Activated B cell treated with CpG ODN at 0.5 μM for 24 hours (primary cell): ENCODE results near the gene KCNMA1. TPM values are rescaled to one million over a fixed set of nuclear protein-coding genes. Genes with fewer than 3 reads are reported as not detected.

ENCODE experiments used
- ATAC-seq: fragments of 200-7000 bp; cut with Tn5 transposase; one replicate; pipeline ENCODE4 v1.10.0; 2021; ENCODE audit warnings: low read depth, mild to moderate bottlenecking, moderate library complexity
- CTCF ChIA-PET: fragments of 350-600 bp; sonication (Branson Sonifier 250); formaldehyde crosslinking; loops from one replicate; lab custom pipeline; 2021; ENCODE audit warnings: antibody characterized with exemption; lab: Charles Lee
- POLR2A ChIA-PET: fragments of 350-600 bp; sonication (Branson Sonifier 250); formaldehyde crosslinking; loops from one replicate; lab custom pipeline; 2021; ENCODE audit warnings: antibody characterized with exemption; lab: Charles Lee
- DNase-seq: peaks from one replicate; pipeline ENCODE4 v3.0.0; 2022
- H3K27ac Mint-ChIP-seq: one replicate; pipeline ENCODE4 v1.8.0; 2020; ENCODE audit warnings: mixed read lengths
- H3K27me3 Mint-ChIP-seq: one replicate; pipeline ENCODE4 v1.8.0; 2021; ENCODE audit warnings: mixed read lengths
- H3K36me3 Mint-ChIP-seq: one replicate; pipeline ENCODE4 v1.8.0; 2021; ENCODE audit warnings: low read depth, mixed read lengths
- H3K4me1 Mint-ChIP-seq: one replicate; pipeline ENCODE4 v1.8.0; 2021; ENCODE audit warnings: mixed read lengths
- H3K4me3 Mint-ChIP-seq: one replicate; pipeline ENCODE4 v1.8.0; 2020; ENCODE audit warnings: mild to moderate bottlenecking, mixed read lengths
- H3K9me3 Mint-ChIP-seq: one replicate; pipeline ENCODE4 v1.8.0; 2020; ENCODE audit warnings: mixed read lengths
- CTCF ChIP-seq: fragments of 200-600 bp; IDR thresholded peaks from one replicate; pipeline ENCODE4 v1.8.0; 2022; ENCODE audit warnings: antibody characterized with exemption, mild to moderate bottlenecking
- intact Hi-C: fragments of 100-400 bp; cut with micrococcal nuclease; formaldehyde crosslinking; loops from one replicate; pipeline ENCODE4 v1.15.1; 2024
- total RNA-seq: library from RNA; stranded (reverse); gene quantifications from 2 replicates; pipeline ENCODE4 v1.2.3, GENCODE V29; 2022

The KCNMA1 gene
- total RNA-seq, 1 donor from 2014 or later: 3.7 TPM

GRCh38 chr10:77544617-77545016 is 93.0 kb downstream of the KCNMA1 start:
- no peak for DNase-seq
- Mint-ChIP-seq H3K27ac (no peak overlapping the region), H3K36me3 (no peaks in the 10 kb centered on the region), H3K27me3 (no peaks in the 10 kb centered on the region), H3K9me3 (no peaks in the 10 kb centered on the region), H3K4me3 (no peak overlapping the region), H3K4me1 (peaks cover 32% of the 10 kb centered on the region)
- no peak for ATAC-seq
- POLR2A ChIA-PET: no interaction called here
- CTCF ChIA-PET: no interaction called here
- intact Hi-C loops: loop anchor here (5.0 kb wide), 2 partner anchors 58 to 78 kb away; no protein-coding TSS in a partner anchor
- TF ChIP-seq CTCF: no peak

GRCh38 chr10:77542710-77543259 is 94.8 kb downstream of the KCNMA1 start:
- Mint-ChIP-seq H3K4me3 (no peak overlapping the region), H3K27ac (no peak overlapping the region), H3K9me3 (no peaks in the 10 kb centered on the region), H3K27me3 (no peaks in the 10 kb centered on the region), H3K4me1 (peaks cover 36% of the 10 kb centered on the region), H3K36me3 (no peaks in the 10 kb centered on the region)
- intact Hi-C loops: loop anchor here (5.0 kb wide), 2 partner anchors 60 to 80 kb away; no protein-coding TSS in a partner anchor
- ATAC-seq (no peak), DNase-seq (no peak)
- TF ChIP-seq CTCF: no peak
- POLR2A ChIA-PET: no interaction called here
- CTCF ChIA-PET: no interaction called here

- DNase-seq: no peak
- TF ChIP-seq CTCF: no peak
- intact Hi-C loops: loop anchor here (5.0 kb wide), 2 partner anchors 60 to 80 kb away; no protein-coding TSS in a partner anchor
- Mint-ChIP-seq H3K4me1 (peaks cover 36% of the 10 kb centered on the region), H3K27ac (no peak overlapping the region), H3K9me3 (no peaks in the 10 kb centered on the region), H3K27me3 (no peaks in the 10 kb centered on the region), H3K4me3 (no peak overlapping the region), H3K36me3 (no peaks in the 10 kb centered on the region)
- no peak for ATAC-seq
- ChIA-PET CTCF (no interaction called here), POLR2A (no interaction called here)
These were observed 95.7 kb downstream of the KCNMA1 start for GRCh38 chr10:77541944-77542343.

- TF ChIP-seq CTCF: no peak
- POLR2A ChIA-PET: no interaction called here
- Mint-ChIP-seq H3K27ac (no peak overlapping the region), H3K36me3 (no peaks in the 10 kb centered on the region), H3K9me3 (no peaks in the 10 kb centered on the region), H3K4me3 (no peak overlapping the region), H3K27me3 (no peaks in the 10 kb centered on the region), H3K4me1 (peaks cover 36% of the 10 kb centered on the region)
- no peak for DNase-seq
- CTCF ChIA-PET: no interaction called here
- intact Hi-C loops: loop anchor here (5.0 kb wide), 2 partner anchors 61 to 81 kb away; no protein-coding TSS in a partner anchor
- ATAC-seq: no peak
These were observed 96.4 kb downstream of the KCNMA1 start for GRCh38 chr10:77541247-77541646.

- no peak for DNase-seq
- ChIA-PET CTCF (no interaction called here), POLR2A (no interaction called here)
- Mint-ChIP-seq H3K9me3 (no peaks in the 10 kb centered on the region), H3K27me3 (no peaks in the 10 kb centered on the region), H3K4me1 (peaks cover 36% of the 10 kb centered on the region), H3K4me3 (no peak overlapping the region), H3K36me3 (no peaks in the 10 kb centered on the region), H3K27ac (no peak overlapping the region)
- intact Hi-C loops: no loop called here
- ATAC-seq: peak; percentile 40
- TF ChIP-seq CTCF: no peak
These were observed 98.3 kb downstream of the KCNMA1 start for GRCh38 chr10:77539147-77539935.
